SJCRH30 (cell line): ENCODE data around the gene RECQL5. TPM values are rescaled to one million over a fixed set of nuclear protein-coding genes. Genes with fewer than 3 reads are reported as not detected.

Experiments used
- DNase-seq, 2 experiments: peaks; one replicate each; pipeline ENCODE4 v3.0.0-alpha.2; 2015 to 2020
- H3K27ac ChIP-seq: fragments of 250-450 bp; sonication (Bioruptor Pico); 2 replicates; pipeline ENCODE4 v1.5.1; 2020; ENCODE audit warnings: mild to moderate bottlenecking, moderate library complexity
- H3K27me3 ChIP-seq: fragments of 250-450 bp; sonication (Bioruptor Pico); 2 replicates; pipeline ENCODE4 v1.5.1; 2020; ENCODE audit warnings: mild to moderate bottlenecking, moderate library complexity
- H3K36me3 ChIP-seq: fragments of 250-450 bp; sonication (Bioruptor Pico); 2 replicates; pipeline ENCODE4 v1.5.1; 2020; ENCODE audit warnings: mild to moderate bottlenecking, moderate library complexity
- H3K4me1 ChIP-seq: fragments of 250-450 bp; sonication (Bioruptor Pico); 2 replicates; pipeline ENCODE4 v1.5.1; 2020; ENCODE audit warnings: mild to moderate bottlenecking, moderate library complexity
- H3K4me3 ChIP-seq: fragments of 250-450 bp; sonication (Bioruptor Pico); 2 replicates; pipeline ENCODE4 v1.5.1; 2020; ENCODE audit warnings: mild to moderate bottlenecking, moderate library complexity
- H3K9me3 ChIP-seq: fragments of 250-450 bp; sonication (Bioruptor Pico); replicated peaks from 2 replicates; pipeline ENCODE4 v1.5.1; 2020; ENCODE audit warnings: mild to moderate bottlenecking, moderate library complexity
- total RNA-seq: library from RNA; depleted of rRNA; stranded (reverse); fragments of >200 nt; shearing (Covaris generic); gene quantifications from 2 replicates; pipeline ENCODE4 v1.2.3, GENCODE V29; 2014; rRNA removed

RECQL5 gene
- total RNA-seq: 25.9 and 28.1 TPM in 2 replicates

GRCh38 chr17:75666959-75667790 lies at the start of gene RECQL5, which contains the start of gene SAP30BP:
Gene RECQL5, minus strand, starts transcription at chr17:75667154. Its CDS starts 597 bp downstream, at chr17:75666557.
Gene SAP30BP, plus strand, starts transcription at chr17:75667338. Its CDS starts 35 bp downstream, at chr17:75667373.
- no peaks in the 10 kb centered on the region for H3K9me3 ChIP-seq
- H3K36me3 ChIP-seq: peaks cover 31% of the 10 kb centered on the region
- H3K27ac ChIP-seq: peak within 1 kb of the TSS; percentile 63
- DNase-seq: peak; percentile 99 to 100
- H3K27me3 ChIP-seq: no peaks in the 10 kb centered on the region
- peak within 1 kb of the TSS; percentile 91 for H3K4me3 ChIP-seq
- peaks cover 15% of the 10 kb centered on the region for H3K4me1 ChIP-seq

- peaks cover under 1% of the 10 kb centered on the region; the same call in 1 of the 2 replicates for H3K36me3 ChIP-seq
These were observed 45.5 kb upstream of the RECQL5 start for GRCh38 chr17:75712446-75712845.

GRCh38 chr17:75707079-75707571 lies 40.2 kb upstream of the RECQL5 start:
- DNase-seq: no peak
- Histone ChIP-seq H3K4me1 (no peaks in the 10 kb centered on the region), H3K27me3 (no peaks in the 10 kb centered on the region), H3K4me3 (no peak overlapping the region), H3K27ac (no peak overlapping the region), H3K9me3 (no peaks in the 10 kb centered on the region), H3K36me3 (peaks cover 46% of the 10 kb centered on the region)

More at GRCh38 chr17:75712446-75712845, 45.5 kb upstream of the RECQL5 start:
- Histone ChIP-seq H3K4me1 (no peaks in the 10 kb centered on the region), H3K9me3 (no peaks in the 10 kb centered on the region), H3K27me3 (0 out of 2 replicates have a peak, but pooled peaks cover 6% of the 10 kb centered on the region), H3K4me3 (no peak overlapping the region), H3K27ac (no peak overlapping the region)
- no peak for DNase-seq

- Histone ChIP-seq H3K27ac (no peak overlapping the region), H3K9me3 (no peaks in the 10 kb centered on the region), H3K4me3 (no peak overlapping the region), H3K36me3 (peaks cover 55% of the 10 kb centered on the region), H3K27me3 (no peaks in the 10 kb centered on the region), H3K4me1 (no peaks in the 10 kb centered on the region)
- no peak for DNase-seq
These were observed 39.2 kb upstream of the RECQL5 start for GRCh38 chr17:75706042-75706728.

GRCh38 chr17:75704963-75705875 lies 38.3 kb upstream of the RECQL5 start:
- Histone ChIP-seq H3K27me3 (no peaks in the 10 kb centered on the region), H3K27ac (no peak overlapping the region), H3K4me3 (no peak overlapping the region), H3K9me3 (no peaks in the 10 kb centered on the region), H3K36me3 (peaks cover 63% of the 10 kb centered on the region), H3K4me1 (no peaks in the 10 kb centered on the region)
- no peak for DNase-seq

- H3K9me3 ChIP-seq: no peaks in the 10 kb centered on the region
These were observed 36.6 kb upstream of the RECQL5 start for GRCh38 chr17:75703591-75703990.

GRCh38 chr17:75703191-75703590 lies 36.2 kb upstream of the RECQL5 start:
- H3K9me3 ChIP-seq: no peaks in the 10 kb centered on the region
- no peaks in the 10 kb centered on the region for H3K27me3 ChIP-seq
- peaks cover 79% of the 10 kb centered on the region for H3K36me3 ChIP-seq
- no peak overlapping the region for H3K27ac ChIP-seq
- DNase-seq: no peak
- peaks cover under 1% of the 10 kb centered on the region for H3K4me1 ChIP-seq
- H3K4me3 ChIP-seq: no peak overlapping the region

More at GRCh38 chr17:75703591-75703990, 36.6 kb upstream of the RECQL5 start:
- DNase-seq: no peak
- peaks cover 79% of the 10 kb centered on the region for H3K36me3 ChIP-seq
- no peak overlapping the region for H3K27ac ChIP-seq
- H3K27me3 ChIP-seq: no peaks in the 10 kb centered on the region
- H3K4me3 ChIP-seq: no peak overlapping the region
- no peaks in the 10 kb centered on the region; the same call in 1 of the 2 replicates for H3K4me1 ChIP-seq

- H3K27ac ChIP-seq: no peak overlapping the region
- H3K36me3 ChIP-seq: peaks cover 75% of the 10 kb centered on the region
- no peak overlapping the region for H3K4me3 ChIP-seq
- H3K27me3 ChIP-seq: no peaks in the 10 kb centered on the region
- H3K4me1 ChIP-seq: peaks cover 13% of the 10 kb centered on the region
- H3K9me3 ChIP-seq: no peaks in the 10 kb centered on the region
- no peak for DNase-seq
These were observed 34.3 kb upstream of the RECQL5 start for GRCh38 chr17:75701288-75701687.

GRCh38 chr17:75698659-75699058 lies 31.7 kb upstream of the RECQL5 start:
- H3K9me3 ChIP-seq: no peaks in the 10 kb centered on the region
- no peak overlapping the region for H3K4me3 ChIP-seq
- no peak for DNase-seq
- no peak overlapping the region for H3K27ac ChIP-seq
- H3K4me1 ChIP-seq: peaks cover 13% of the 10 kb centered on the region
- H3K36me3 ChIP-seq: peaks cover 78% of the 10 kb centered on the region
- no peaks in the 10 kb centered on the region for H3K27me3 ChIP-seq

GRCh38 chr17:75697651-75698291 lies 30.8 kb upstream of the RECQL5 start:
- H3K4me1 ChIP-seq: peaks cover 13% of the 10 kb centered on the region
- H3K27ac ChIP-seq: no peak overlapping the region
- H3K9me3 ChIP-seq: no peaks in the 10 kb centered on the region
- no peak overlapping the region for H3K4me3 ChIP-seq
- peaks cover 79% of the 10 kb centered on the region for H3K36me3 ChIP-seq
- peak; percentile 52 to 57 for DNase-seq
- no peaks in the 10 kb centered on the region for H3K27me3 ChIP-seq

- Histone ChIP-seq H3K27me3 (no peaks in the 10 kb centered on the region), H3K4me1 (peaks cover 13% of the 10 kb centered on the region), H3K27ac (no peak overlapping the region), H3K9me3 (no peaks in the 10 kb centered on the region), H3K4me3 (no peak overlapping the region), H3K36me3 (peaks cover 79% of the 10 kb centered on the region)
- DNase-seq: no peak
These were observed 28.9 kb upstream of the RECQL5 start for GRCh38 chr17:75695830-75696271.

- peaks cover 79% of the 10 kb centered on the region for H3K36me3 ChIP-seq
- DNase-seq: no peak
- no peaks in the 10 kb centered on the region for H3K27me3 ChIP-seq
- H3K4me3 ChIP-seq: no peak overlapping the region
- H3K9me3 ChIP-seq: no peaks in the 10 kb centered on the region
- no peak overlapping the region for H3K27ac ChIP-seq
- H3K4me1 ChIP-seq: peaks cover 13% of the 10 kb centered on the region
These were observed 28.3 kb upstream of the RECQL5 start for GRCh38 chr17:75695141-75695829.

GRCh38 chr17:75694536-75694935 lies 27.6 kb upstream of the RECQL5 start:
- H3K36me3 ChIP-seq: peaks cover 79% of the 10 kb centered on the region
- no peaks in the 10 kb centered on the region for H3K27me3 ChIP-seq
- no peaks in the 10 kb centered on the region for H3K9me3 ChIP-seq
- no peak overlapping the region for H3K27ac ChIP-seq
- H3K4me3 ChIP-seq: no peak overlapping the region
- no peak for DNase-seq
- H3K4me1 ChIP-seq: peaks cover 13% of the 10 kb centered on the region
